ENCODE results near the gene C1orf167. TPM values are rescaled to one million over a fixed set of nuclear protein-coding genes. Genes with fewer than 3 reads are reported as not detected.

C1orf167 gene
- total RNA-seq, 1 experiment from 2014 or later: not detected

DNA sequence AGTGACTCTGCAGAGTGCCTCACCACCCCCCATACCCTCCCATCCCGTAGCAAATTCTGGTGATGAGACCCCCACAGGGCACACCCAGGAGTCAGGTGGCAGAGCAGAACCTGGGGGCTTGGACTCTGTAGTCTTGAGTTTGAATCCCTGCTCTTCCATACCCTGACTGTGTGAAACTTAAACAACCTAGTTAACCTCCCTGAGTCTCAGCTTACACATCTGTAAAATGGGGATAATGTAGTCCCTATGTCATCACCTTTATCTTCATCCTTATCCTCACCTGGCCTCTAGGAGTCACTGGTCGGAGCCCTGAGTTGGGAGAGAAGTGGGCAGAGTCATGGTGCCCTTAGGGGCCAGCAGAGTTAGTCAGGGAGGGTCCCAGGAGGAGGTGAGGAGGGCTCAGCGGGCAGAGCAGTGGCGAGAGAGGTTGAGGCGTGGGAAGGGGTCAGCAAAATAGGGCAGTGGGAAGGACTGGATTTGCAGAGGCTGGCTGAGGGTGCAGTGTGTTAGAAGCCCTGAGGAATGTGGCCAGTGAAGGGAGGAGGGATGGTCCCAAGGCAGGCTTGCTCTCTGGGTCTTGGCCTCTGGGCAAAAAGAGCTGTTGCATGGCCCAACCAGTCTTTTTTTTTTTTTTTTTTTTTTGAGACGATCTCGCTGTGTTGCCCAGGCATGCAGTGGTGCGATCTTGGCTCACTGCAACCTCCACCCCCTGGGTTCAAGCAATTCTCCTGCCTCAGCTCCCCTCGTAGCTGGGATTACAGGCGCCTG lies 18.6 kb downstream of the C1orf167 start:
- ATAC-seq: no peak
- intact Hi-C loops (cut with micrococcal nuclease): no loop called here
- ChIA-PET POLR2A (ENCODE audit: unreplicated experiment) (no interaction called here), CTCF (no interaction called here)
- Histone ChIP-seq H3K27me3 (ENCODE audit: low read length) (no peaks in the 10 kb centered on the region), H3K79me2 (ENCODE audit: low read length) (no peaks in the 10 kb centered on the region), H3K9ac (ENCODE audit: low read length) (no peak overlapping the region), H3K27ac (ENCODE audit: low read length) (no peak overlapping the region), H4K20me1 (ENCODE audit: low read length) (no peaks in the 10 kb centered on the region), H3K9me3 (ENCODE audit: low read length) (no peaks in the 10 kb centered on the region), H3K4me3 (ENCODE audit: low read length) (no peak overlapping the region), H3K9me2 (replicated peaks; ENCODE audit: low read length) (no peaks in the 10 kb centered on the region), H3F3A (ENCODE audit: low read length, unreplicated experiment) (no peaks in the 10 kb centered on the region), H3K4me2 (ENCODE audit: low read length) (no peak overlapping the region), H2AFZ (ENCODE audit: low read length) (no peak overlapping the region), H3K36me3 (ENCODE audit: low read depth, low read length) (no peaks in the 10 kb centered on the region), H3K4me1 (ENCODE audit: insufficient read depth, low read length) (no peaks in the 10 kb centered on the region)
- no TSS peak for BruUV-seq (replicated peaks)
- TF ChIP-seq EZH2 (IDR thresholded peaks at IDR 0.05; ENCODE audit: low read length, unreplicated experiment): no peak
- TF ChIP-seq, protein P1, sequence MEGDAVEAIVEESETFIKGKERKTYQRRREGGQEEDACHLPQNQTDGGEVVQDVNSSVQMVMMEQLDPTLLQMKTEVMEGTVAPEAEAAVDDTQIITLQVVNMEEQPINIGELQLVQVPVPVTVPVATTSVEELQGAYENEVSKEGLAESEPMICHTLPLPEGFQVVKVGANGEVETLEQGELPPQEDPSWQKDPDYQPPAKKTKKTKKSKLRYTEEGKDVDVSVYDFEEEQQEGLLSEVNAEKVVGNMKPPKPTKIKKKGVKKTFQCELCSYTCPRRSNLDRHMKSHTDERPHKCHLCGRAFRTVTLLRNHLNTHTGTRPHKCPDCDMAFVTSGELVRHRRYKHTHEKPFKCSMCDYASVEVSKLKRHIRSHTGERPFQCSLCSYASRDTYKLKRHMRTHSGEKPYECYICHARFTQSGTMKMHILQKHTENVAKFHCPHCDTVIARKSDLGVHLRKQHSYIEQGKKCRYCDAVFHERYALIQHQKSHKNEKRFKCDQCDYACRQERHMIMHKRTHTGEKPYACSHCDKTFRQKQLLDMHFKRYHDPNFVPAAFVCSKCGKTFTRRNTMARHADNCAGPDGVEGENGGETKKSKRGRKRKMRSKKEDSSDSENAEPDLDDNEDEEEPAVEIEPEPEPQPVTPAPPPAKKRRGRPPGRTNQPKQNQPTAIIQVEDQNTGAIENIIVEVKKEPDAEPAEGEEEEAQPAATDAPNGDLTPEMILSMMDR (conservative IDR thresholded peaks at IDR 0.05; ENCODE audit: low read depth, low read length): no peak
- no peak for TF ChIP-seq EZH2phosphoT487 (IDR thresholded peaks at IDR 0.05; ENCODE audit: borderline replicate concordance, low read length)
- DNase-seq: no peak

DNA sequence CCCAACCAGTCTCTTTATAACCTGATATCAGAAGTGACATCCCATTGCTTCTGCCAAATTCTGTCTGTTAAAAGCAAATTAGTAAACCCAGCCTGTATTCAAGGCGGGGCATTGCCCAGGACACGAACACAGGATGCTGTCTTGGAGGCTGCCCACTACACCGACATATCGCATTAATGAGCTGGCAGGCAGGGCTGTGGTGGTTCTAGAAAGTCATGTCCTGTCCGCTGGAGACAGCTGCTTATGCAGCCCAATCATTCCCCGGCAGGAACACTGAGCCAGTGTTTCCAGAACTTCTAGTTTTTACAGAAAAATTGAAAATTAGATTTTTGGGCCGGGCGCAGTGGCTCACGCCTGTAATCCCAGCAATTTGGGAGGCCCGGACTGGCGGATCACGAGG lies 19.3 kb downstream of the C1orf167 start:
- intact Hi-C loops (cut with micrococcal nuclease): no loop called here
- BruUV-seq (replicated peaks): no TSS peak
- Histone ChIP-seq H3K9me3 (ENCODE audit: low read length) (no peaks in the 10 kb centered on the region), H3F3A (ENCODE audit: low read length, unreplicated experiment) (no peaks in the 10 kb centered on the region), H3K9me2 (replicated peaks; ENCODE audit: low read length) (no peaks in the 10 kb centered on the region), H3K4me2 (ENCODE audit: low read length) (no peak overlapping the region), H3K27ac (ENCODE audit: low read length) (no peak overlapping the region), H3K27me3 (ENCODE audit: low read length) (no peaks in the 10 kb centered on the region), H3K9ac (ENCODE audit: low read length) (no peak overlapping the region), H2AFZ (ENCODE audit: low read length) (no peak overlapping the region), H3K79me2 (ENCODE audit: low read length) (no peaks in the 10 kb centered on the region), H4K20me1 (ENCODE audit: low read length) (no peaks in the 10 kb centered on the region), H3K36me3 (ENCODE audit: low read depth, low read length) (no peaks in the 10 kb centered on the region), H3K4me1 (ENCODE audit: insufficient read depth, low read length) (no peaks in the 10 kb centered on the region), H3K4me3 (ENCODE audit: low read length) (no peak overlapping the region)
- ATAC-seq (peak; percentile 53; the same call in 1 of the 2 replicates), DNase-seq (no peak)
- POLR2A ChIA-PET (ENCODE audit: unreplicated experiment): interaction anchor here (0.5 kb wide), 1 partner anchor 128 kb away, joined by 4 read pairs; no protein-coding TSS in a partner anchor
- TF ChIP-seq EZH2phosphoT487 (IDR thresholded peaks at IDR 0.05; ENCODE audit: borderline replicate concordance, low read length) (no peak), EZH2 (IDR thresholded peaks at IDR 0.05; ENCODE audit: low read length, unreplicated experiment) (no peak)
- TF ChIP-seq, protein P1 (conservative IDR thresholded peaks at IDR 0.05; ENCODE audit: low read depth, low read length): no peak
- CTCF ChIA-PET: no interaction called here

DNA sequence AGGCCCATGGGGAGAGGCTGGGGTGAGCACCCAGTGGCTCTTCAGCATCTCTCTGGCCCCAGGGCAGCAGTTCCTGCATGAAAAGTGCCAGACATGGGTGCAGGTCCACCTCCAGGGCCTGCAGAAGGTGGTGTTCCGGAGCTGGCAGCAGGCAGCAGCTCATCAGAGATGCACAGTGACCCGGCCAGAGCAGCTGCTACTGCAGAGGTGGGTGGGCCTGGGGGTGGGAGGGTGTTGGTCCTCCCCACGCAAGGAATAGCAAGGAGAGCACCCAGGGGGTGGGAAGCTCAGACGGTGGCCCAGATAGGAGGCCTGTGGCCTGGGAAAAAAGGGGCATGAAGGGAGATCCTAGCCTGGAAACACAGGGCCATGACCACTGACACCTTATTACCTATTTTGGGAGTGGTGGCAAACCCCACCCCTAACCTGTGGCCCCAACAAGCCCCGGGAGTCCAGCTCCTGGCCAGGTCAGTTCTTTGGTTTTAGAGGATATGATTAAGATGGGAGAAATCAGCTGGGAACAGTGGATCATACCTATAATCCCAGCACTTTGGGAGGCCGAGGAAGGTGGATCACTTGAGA lies 20.2 kb downstream of the C1orf167 start:
- ChIA-PET CTCF (interaction anchor here (0.6 kb wide), 1 partner anchor 16 kb away, joined by 4 read pairs; no protein-coding TSS in a partner anchor), POLR2A (ENCODE audit: unreplicated experiment) (no interaction called here)
- Histone ChIP-seq H3K27me3 (ENCODE audit: low read length) (no peaks in the 10 kb centered on the region), H3K4me3 (ENCODE audit: low read length) (no peak overlapping the region), H3K9me3 (ENCODE audit: low read length) (no peaks in the 10 kb centered on the region), H3K27ac (ENCODE audit: low read length) (no peak overlapping the region), H2AFZ (ENCODE audit: low read length) (no peak overlapping the region), H3F3A (ENCODE audit: low read length, unreplicated experiment) (no peaks in the 10 kb centered on the region), H3K36me3 (ENCODE audit: low read depth, low read length) (no peaks in the 10 kb centered on the region), H4K20me1 (ENCODE audit: low read length) (no peaks in the 10 kb centered on the region), H3K9ac (ENCODE audit: low read length) (no peak overlapping the region), H3K79me2 (ENCODE audit: low read length) (no peaks in the 10 kb centered on the region), H3K9me2 (replicated peaks; ENCODE audit: low read length) (no peaks in the 10 kb centered on the region), H3K4me1 (ENCODE audit: insufficient read depth, low read length) (peaks cover 2% of the 10 kb centered on the region; the same call in 1 of the 2 replicates), H3K4me2 (ENCODE audit: low read length) (no peak overlapping the region)
- BruUV-seq (replicated peaks): no TSS peak
- intact Hi-C loops (cut with micrococcal nuclease): no loop called here
- ATAC-seq: no peak
- TF ChIP-seq EZH2 (IDR thresholded peaks at IDR 0.05; ENCODE audit: low read length, unreplicated experiment) (no peak), EZH2phosphoT487 (IDR thresholded peaks at IDR 0.05; ENCODE audit: borderline replicate concordance, low read length) (no peak)
- TF ChIP-seq, protein P1 (conservative IDR thresholded peaks at IDR 0.05; ENCODE audit: low read depth, low read length): no peak
- DNase-seq: no peak

Data from PC-3 (cell line).